Measurements from ENCODE around the gene TFAP2C.

The TFAP2C gene

DNA sequence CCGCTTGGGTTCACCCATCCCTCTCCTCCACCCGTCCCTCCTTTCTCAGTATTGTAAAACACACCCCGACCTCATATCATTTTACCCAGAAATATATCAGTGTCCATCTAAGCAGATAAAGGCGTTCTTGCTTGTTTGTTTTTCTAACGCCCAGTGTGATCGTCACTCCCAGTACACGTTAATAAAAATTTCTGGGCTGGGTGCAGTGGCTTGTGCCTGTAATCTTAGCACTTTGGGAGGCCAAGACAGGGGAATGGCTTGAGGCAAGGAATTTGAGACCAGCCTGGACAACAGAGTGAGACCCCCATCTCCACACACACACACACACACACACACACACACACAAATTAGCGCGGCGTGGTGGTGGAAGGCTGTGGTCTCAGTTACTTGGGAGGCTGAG lies 24.4 kb upstream of the TFAP2C start:
- TF ChIP-seq, protein P1, sequence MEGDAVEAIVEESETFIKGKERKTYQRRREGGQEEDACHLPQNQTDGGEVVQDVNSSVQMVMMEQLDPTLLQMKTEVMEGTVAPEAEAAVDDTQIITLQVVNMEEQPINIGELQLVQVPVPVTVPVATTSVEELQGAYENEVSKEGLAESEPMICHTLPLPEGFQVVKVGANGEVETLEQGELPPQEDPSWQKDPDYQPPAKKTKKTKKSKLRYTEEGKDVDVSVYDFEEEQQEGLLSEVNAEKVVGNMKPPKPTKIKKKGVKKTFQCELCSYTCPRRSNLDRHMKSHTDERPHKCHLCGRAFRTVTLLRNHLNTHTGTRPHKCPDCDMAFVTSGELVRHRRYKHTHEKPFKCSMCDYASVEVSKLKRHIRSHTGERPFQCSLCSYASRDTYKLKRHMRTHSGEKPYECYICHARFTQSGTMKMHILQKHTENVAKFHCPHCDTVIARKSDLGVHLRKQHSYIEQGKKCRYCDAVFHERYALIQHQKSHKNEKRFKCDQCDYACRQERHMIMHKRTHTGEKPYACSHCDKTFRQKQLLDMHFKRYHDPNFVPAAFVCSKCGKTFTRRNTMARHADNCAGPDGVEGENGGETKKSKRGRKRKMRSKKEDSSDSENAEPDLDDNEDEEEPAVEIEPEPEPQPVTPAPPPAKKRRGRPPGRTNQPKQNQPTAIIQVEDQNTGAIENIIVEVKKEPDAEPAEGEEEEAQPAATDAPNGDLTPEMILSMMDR (IDR thresholded peaks at IDR 0.05; ENCODE audit: insufficient read depth, low read depth, low read length, missing control alignments): no peak
- no peak for DNase-seq (ENCODE audit: low read depth)
- no peak overlapping the region for H3K4me3 ChIP-seq (ENCODE audit: low read length)

DNA sequence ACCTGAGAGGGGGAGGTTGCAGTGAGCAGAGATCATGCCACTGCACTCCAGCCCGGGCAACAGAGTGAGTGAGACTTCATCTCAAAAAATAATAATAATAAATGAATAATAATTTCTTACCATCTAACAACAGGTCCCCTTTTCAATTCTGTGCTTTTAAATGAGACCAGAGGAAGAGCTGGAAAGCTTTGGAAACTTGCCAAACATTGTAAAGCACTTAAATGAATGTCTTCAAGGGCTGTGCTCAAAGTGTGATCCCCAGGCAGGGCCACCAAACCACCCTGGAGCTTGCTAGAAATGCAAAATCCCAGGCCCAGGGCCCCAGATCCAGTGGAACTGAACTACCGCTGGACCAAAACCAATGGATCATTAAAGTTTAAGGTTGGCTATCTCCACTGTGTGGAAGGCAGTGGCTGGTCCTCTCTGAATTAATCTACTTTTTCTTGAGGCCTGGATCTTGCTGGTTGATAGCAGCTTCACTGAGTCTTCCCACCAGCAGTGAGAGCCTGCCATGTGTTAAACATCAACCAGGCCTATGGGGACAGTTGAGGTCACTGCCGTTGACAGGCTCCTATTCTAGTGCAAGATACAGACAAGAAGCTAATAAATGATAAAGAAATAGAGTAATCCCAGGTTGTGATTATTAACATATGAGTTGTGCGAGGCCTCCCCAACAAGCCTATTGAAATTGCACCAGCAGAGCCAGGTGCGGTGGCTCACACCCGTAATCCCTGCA lies 23.7 kb upstream of the TFAP2C start:
- no peak for DNase-seq (ENCODE audit: low read depth)
- TF ChIP-seq, protein P1 (IDR thresholded peaks at IDR 0.05; ENCODE audit: insufficient read depth, low read depth, low read length, missing control alignments): no peak
- H3K4me3 ChIP-seq (ENCODE audit: low read length): no peak overlapping the region

DNA sequence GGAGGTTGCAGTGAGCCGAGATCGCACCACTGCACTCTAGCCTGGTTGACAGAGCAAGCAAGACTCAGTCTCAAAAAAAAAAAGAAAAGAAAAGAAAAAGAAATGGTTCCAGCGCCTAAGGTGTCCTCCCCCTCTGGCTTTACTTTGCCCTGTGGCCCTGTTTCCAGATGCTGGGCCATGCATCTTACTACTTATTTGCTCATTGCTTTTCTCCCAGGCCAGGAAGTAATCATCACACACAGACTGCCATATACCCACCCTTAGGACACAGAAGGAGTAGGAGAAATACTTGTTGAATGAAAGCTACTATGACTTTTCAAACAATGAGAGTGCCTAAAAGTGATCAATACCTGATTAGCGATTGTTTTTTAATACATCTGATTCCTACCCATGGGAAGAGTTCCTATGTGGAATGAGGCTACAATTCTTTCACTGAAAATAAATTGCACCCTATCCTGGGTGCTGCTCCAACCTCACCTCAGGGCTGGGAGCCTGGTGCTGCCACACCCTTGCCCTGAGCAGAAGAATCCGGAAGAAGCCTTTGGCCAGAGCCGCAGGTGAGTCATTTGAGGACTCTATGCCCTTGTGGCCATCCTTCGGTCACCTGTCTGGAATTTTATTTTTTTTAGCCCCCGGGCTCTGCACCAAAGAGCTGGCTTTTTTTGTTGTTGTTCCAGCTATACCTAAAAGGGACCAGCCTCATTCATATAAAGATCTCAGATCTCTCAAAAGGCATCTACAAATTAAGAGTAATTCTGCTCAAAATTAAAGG lies 22.7 kb upstream of the TFAP2C start:
- TF ChIP-seq, protein P1 (IDR thresholded peaks at IDR 0.05; ENCODE audit: insufficient read depth, low read depth, low read length, missing control alignments): no peak
- H3K4me3 ChIP-seq (ENCODE audit: low read length): no peak overlapping the region
- peak; percentile 60 for DNase-seq (ENCODE audit: low read depth)

DNA sequence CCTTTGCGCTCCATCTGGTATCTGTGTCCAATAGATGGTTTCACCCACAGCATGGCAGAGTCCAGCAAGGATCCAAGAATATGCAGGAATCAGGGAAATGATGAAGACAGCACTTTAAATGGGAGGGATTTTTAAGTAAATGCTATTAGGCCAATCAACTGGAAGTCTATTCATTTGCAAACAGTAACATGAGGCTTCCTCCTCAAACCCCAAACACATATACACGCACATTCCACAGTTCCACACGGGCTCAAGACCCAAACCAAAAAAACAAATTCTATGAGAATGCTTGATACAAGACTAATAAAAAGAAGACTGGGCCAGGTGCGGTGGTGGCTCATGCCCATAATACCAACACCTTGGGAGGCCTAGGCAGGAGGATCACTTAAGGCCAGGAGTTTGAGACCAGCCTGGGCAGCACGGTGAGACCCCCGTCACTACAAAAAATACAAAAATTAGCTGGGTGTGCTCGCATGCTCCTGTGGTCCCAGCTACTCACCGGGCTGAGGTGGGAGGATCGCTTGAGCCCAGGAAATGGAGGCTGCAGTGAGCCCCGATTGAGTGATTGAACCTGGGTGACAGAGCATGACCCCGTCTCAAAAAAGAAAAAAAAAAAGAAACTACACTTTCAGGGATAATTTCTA lies 21.9 kb upstream of the TFAP2C start:
- no peak overlapping the region for H3K4me3 ChIP-seq (ENCODE audit: low read length)
- no peak for DNase-seq (ENCODE audit: low read depth)
- TF ChIP-seq, protein P1 (IDR thresholded peaks at IDR 0.05; ENCODE audit: insufficient read depth, low read depth, low read length, missing control alignments): no peak

DNA sequence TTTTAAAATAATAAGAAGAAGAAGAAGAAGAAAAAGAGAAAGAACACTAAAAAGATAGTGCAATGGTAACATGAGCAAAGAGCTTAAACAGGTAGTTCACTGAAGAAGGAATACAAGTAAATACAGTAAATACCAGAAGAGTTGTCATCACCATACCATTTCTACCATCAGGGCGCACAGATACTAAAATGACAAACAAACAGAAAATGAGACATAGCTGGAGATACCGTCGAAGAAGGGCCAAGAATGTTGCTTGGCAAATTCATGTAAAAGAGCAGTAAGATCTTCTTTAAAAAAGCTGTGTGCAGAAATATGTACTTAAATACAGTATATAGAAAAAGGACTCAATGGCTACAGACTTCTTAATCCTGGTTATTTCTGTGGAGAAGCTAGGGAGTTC lies 20.7 kb upstream of the TFAP2C start:
- DNase-seq (ENCODE audit: low read depth): no peak
- TF ChIP-seq, protein P1 (IDR thresholded peaks at IDR 0.05; ENCODE audit: insufficient read depth, low read depth, low read length, missing control alignments): no peak
- H3K4me3 ChIP-seq (ENCODE audit: low read length): no peak overlapping the region

DNA sequence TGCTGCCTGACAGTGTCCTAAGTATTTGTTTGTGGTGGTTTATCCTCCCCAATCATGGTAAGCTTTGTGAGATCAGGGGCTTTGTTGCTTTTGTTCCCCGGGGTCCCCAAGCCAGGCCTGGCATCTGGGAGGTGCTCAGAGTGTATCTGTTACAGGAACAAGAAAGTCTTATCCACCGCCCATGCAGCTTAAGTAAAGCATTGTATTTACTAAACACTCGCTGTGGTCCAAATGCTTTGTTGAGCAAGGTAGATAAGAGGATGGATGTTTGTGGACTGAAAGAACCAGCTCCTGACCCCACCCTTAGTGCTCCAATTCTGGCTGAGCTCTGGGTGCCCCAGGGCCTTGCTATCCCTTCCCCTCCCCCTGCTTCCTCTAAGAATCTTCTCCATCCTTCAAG lies 19.8 kb upstream of the TFAP2C start:
- H3K4me3 ChIP-seq (ENCODE audit: low read length): no peak overlapping the region
- TF ChIP-seq, protein P1 (IDR thresholded peaks at IDR 0.05; ENCODE audit: insufficient read depth, low read depth, low read length, missing control alignments): no peak
- DNase-seq (ENCODE audit: low read depth): no peak
